ENCODE measurements around the gene PPP3R2.

DNA sequence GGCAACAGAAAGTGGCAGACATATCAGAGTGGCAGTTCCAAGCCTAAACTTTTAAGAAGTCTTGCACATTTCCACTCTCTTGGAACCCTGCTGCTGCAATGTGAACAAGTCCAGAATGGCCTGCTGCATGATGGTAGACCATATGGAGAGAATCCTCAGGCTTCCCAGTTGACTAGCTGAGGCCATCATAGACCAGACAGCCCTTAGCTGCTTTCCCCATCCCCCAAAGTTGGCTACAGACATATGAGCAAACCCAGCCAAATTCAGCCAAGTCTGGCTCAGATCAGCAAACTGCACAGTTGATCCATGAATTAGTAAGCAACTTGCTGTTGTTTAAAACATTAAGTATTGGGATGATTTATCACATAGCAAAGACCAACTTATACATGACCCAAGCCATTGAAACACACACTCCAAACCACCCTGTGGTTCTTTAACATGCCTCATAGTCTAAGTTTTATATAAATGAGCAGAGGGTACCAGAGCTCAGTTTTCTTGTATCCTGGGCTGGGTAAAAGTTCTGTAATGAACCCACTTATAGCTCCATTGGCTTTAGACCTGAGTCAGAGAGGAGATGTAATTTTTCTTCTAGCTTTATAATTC is 19.9 kb downstream of the PPP3R2 start:
- TF ChIP-seq, protein P1, sequence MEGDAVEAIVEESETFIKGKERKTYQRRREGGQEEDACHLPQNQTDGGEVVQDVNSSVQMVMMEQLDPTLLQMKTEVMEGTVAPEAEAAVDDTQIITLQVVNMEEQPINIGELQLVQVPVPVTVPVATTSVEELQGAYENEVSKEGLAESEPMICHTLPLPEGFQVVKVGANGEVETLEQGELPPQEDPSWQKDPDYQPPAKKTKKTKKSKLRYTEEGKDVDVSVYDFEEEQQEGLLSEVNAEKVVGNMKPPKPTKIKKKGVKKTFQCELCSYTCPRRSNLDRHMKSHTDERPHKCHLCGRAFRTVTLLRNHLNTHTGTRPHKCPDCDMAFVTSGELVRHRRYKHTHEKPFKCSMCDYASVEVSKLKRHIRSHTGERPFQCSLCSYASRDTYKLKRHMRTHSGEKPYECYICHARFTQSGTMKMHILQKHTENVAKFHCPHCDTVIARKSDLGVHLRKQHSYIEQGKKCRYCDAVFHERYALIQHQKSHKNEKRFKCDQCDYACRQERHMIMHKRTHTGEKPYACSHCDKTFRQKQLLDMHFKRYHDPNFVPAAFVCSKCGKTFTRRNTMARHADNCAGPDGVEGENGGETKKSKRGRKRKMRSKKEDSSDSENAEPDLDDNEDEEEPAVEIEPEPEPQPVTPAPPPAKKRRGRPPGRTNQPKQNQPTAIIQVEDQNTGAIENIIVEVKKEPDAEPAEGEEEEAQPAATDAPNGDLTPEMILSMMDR (IDR thresholded peaks at IDR 0.05; ENCODE audit: low read length), result no peak
- no peak for TF ChIP-seq EZH2 (IDR thresholded peaks at IDR 0.05; ENCODE audit: borderline replicate concordance, low read length)
